ENCODE data around the gene ATP2A1.
"Not testable (repeated sequence)": the region's sequence is repeated elsewhere in the genome, so short reads cannot be mapped to it uniquely, and the experiment has no call there.

ATP2A1 gene

GRCh38 chr16:28913946-28914724 is 35.8 kb downstream of the ATP2A1 start:
- no peak for DNase-seq

GRCh38 chr16:28915181-28915580 is 36.9 kb downstream of the ATP2A1 start:
- DNase-seq, result no peak

- no peak for DNase-seq
Observed at GRCh38 chr16:28917095-28917494, 38.8 kb downstream of the ATP2A1 start.

GRCh38 chr16:28918698-28919097 is 40.4 kb downstream of the ATP2A1 start:
- DNase-seq, result no peak

- DNase-seq, result no peak
Observed at GRCh38 chr16:28923231-28923587, 44.9 kb downstream of the ATP2A1 start.

- no peak for DNase-seq
Observed at GRCh38 chr16:28923652-28924398, 45.5 kb downstream of the ATP2A1 start.

GRCh38 chr16:28924399-28924761 is 46.1 kb downstream of the ATP2A1 start:
- DNase-seq, result no peak

GRCh38 chr16:28924762-28925385 is 46.6 kb downstream of the ATP2A1 start, which contains the start of gene RABEP2:
RABEP2 (minus strand) TSS chr16:28925238; CDS start chr16:28925163, 75 bp downstream.
- peak; percentile 94 for DNase-seq

GRCh38 chr16:28925386-28926228 is 47.3 kb downstream of the ATP2A1 start:
- DNase-seq, result peak; percentile 76 to 78

- not testable (repeated sequence) for DNase-seq
Observed at GRCh38 chr16:28926284-28926683, 48.0 kb downstream of the ATP2A1 start.

GRCh38 chr16:28927815-28928214 is 49.5 kb downstream of the ATP2A1 start:
- DNase-seq, result no peak

- DNase-seq, result no peak
Observed at GRCh38 chr16:28930203-28930602, 51.9 kb downstream of the ATP2A1 start.

GRCh38 chr16:28930652-28931051 is 52.4 kb downstream of the ATP2A1 start:
- DNase-seq, result no peak

GRCh38 chr16:28931801-28932225 is 53.5 kb downstream of the ATP2A1 start, which contains the start of gene CD19:
CD19 (plus strand) TSS chr16:28931971; CDS start chr16:28932001, 30 bp downstream.
- DNase-seq, result no peak

- DNase-seq, result no peak
Observed at GRCh38 chr16:28932339-28933141, 54.3 kb downstream of the ATP2A1 start.

GRCh38 chr16:28933171-28933570 is 54.9 kb downstream of the ATP2A1 start:
- DNase-seq, result no peak

GRCh38 chr16:28935346-28935745 is 57.1 kb downstream of the ATP2A1 start:
- DNase-seq, result no peak

GRCh38 chr16:28935924-28936783 is 57.9 kb downstream of the ATP2A1 start:
- DNase-seq, result peak; percentile 79 to 80

GRCh38 chr16:28936784-28937155 is 58.5 kb downstream of the ATP2A1 start:
- no peak for DNase-seq

- no peak for DNase-seq
Observed at GRCh38 chr16:28937222-28937876, 59.1 kb downstream of the ATP2A1 start.
